ENCODE data around the gene CLSTN2. TPM values are rescaled to one million over a fixed set of nuclear protein-coding genes. Genes with fewer than 3 reads are reported as not detected.

CLSTN2 gene
- total RNA-seq, 2 donors from 2014 or later = 0.08 TPM; not detected in 1

- H3K4me3 Mint-ChIP-seq = no peak overlapping the region
- no peaks in the 10 kb centered on the region for H3K9me3 Mint-ChIP-seq
- ATAC-seq (replicated peaks) = no peak
- H3K36me3 Mint-ChIP-seq (ENCODE audit: low read depth) = no peaks in the 10 kb centered on the region
- peaks cover 8% of the 10 kb centered on the region for H3K27me3 Mint-ChIP-seq
- no peaks in the 10 kb centered on the region for H3K4me1 Mint-ChIP-seq
- H3K27ac Mint-ChIP-seq = no peak overlapping the region
These were observed 138.5 kb downstream of the CLSTN2 start for GRCh38 chr3:140073278-140074045.

- H3K36me3 Mint-ChIP-seq (ENCODE audit: low read depth) = no peaks in the 10 kb centered on the region
- ATAC-seq (replicated peaks) = no peak
- H3K27ac Mint-ChIP-seq = no peak overlapping the region
- H3K4me1 Mint-ChIP-seq = no peaks in the 10 kb centered on the region
- peaks cover 8% of the 10 kb centered on the region for H3K27me3 Mint-ChIP-seq
- no peak overlapping the region for H3K4me3 Mint-ChIP-seq
- no peaks in the 10 kb centered on the region for H3K9me3 Mint-ChIP-seq
These were observed 141.6 kb downstream of the CLSTN2 start for GRCh38 chr3:140076552-140076951.

- no peak overlapping the region for H3K4me3 Mint-ChIP-seq
- no peaks in the 10 kb centered on the region for H3K9me3 Mint-ChIP-seq
- H3K27me3 Mint-ChIP-seq = peaks cover 8% of the 10 kb centered on the region
- no peak for ATAC-seq (replicated peaks)
- H3K27ac Mint-ChIP-seq = no peak overlapping the region
- no peaks in the 10 kb centered on the region for H3K4me1 Mint-ChIP-seq
- no peaks in the 10 kb centered on the region for H3K36me3 Mint-ChIP-seq (ENCODE audit: low read depth)
These were observed 142.4 kb downstream of the CLSTN2 start for GRCh38 chr3:140077406-140077805.

GRCh38 chr3:140078343-140078742 is 143.4 kb downstream of the CLSTN2 start:
- Mint-ChIP-seq H3K4me3 (no peak overlapping the region), H3K9me3 (no peaks in the 10 kb centered on the region), H3K27ac (no peak overlapping the region), H3K36me3 (ENCODE audit: low read depth) (no peaks in the 10 kb centered on the region), H3K27me3 (peaks cover 8% of the 10 kb centered on the region), H3K4me1 (no peaks in the 10 kb centered on the region)
- no peak for ATAC-seq (replicated peaks)

- Mint-ChIP-seq H3K27ac (no peak overlapping the region), H3K4me1 (no peaks in the 10 kb centered on the region), H3K4me3 (no peak overlapping the region), H3K36me3 (ENCODE audit: low read depth) (no peaks in the 10 kb centered on the region), H3K27me3 (peaks cover 8% of the 10 kb centered on the region), H3K9me3 (no peaks in the 10 kb centered on the region)
- ATAC-seq (replicated peaks) = no peak
These were observed 144.0 kb downstream of the CLSTN2 start for GRCh38 chr3:140078940-140079339.

- Mint-ChIP-seq H3K9me3 (no peaks in the 10 kb centered on the region), H3K4me1 (no peaks in the 10 kb centered on the region), H3K27ac (no peak overlapping the region), H3K4me3 (no peak overlapping the region), H3K36me3 (ENCODE audit: low read depth) (no peaks in the 10 kb centered on the region), H3K27me3 (peaks cover 3% of the 10 kb centered on the region)
- ATAC-seq (replicated peaks) = no peak
These were observed 146.9 kb downstream of the CLSTN2 start for GRCh38 chr3:140081887-140082286.

- no peak for ATAC-seq (replicated peaks)
- Mint-ChIP-seq H3K4me1 (no peaks in the 10 kb centered on the region), H3K4me3 (no peak overlapping the region), H3K27me3 (no peaks in the 10 kb centered on the region), H3K36me3 (ENCODE audit: low read depth) (no peaks in the 10 kb centered on the region), H3K9me3 (no peaks in the 10 kb centered on the region), H3K27ac (no peak overlapping the region)
These were observed 150.0 kb downstream of the CLSTN2 start for GRCh38 chr3:140085001-140085400.

GRCh38 chr3:140086642-140087041 is 151.7 kb downstream of the CLSTN2 start:
- H3K36me3 Mint-ChIP-seq (ENCODE audit: low read depth) = no peaks in the 10 kb centered on the region
- H3K27ac Mint-ChIP-seq = no peak overlapping the region
- H3K4me1 Mint-ChIP-seq = no peaks in the 10 kb centered on the region
- H3K27me3 Mint-ChIP-seq = peaks cover 4% of the 10 kb centered on the region
- no peak overlapping the region for H3K4me3 Mint-ChIP-seq
- ATAC-seq (replicated peaks) = no peak
- H3K9me3 Mint-ChIP-seq = no peaks in the 10 kb centered on the region

- no peak overlapping the region for H3K27ac Mint-ChIP-seq
- no peak for ATAC-seq (replicated peaks)
- H3K36me3 Mint-ChIP-seq (ENCODE audit: low read depth) = no peaks in the 10 kb centered on the region
- H3K4me3 Mint-ChIP-seq = no peak overlapping the region
- peaks cover 4% of the 10 kb centered on the region for H3K27me3 Mint-ChIP-seq
- H3K9me3 Mint-ChIP-seq = no peaks in the 10 kb centered on the region
- H3K4me1 Mint-ChIP-seq = no peaks in the 10 kb centered on the region
These were observed 153.1 kb downstream of the CLSTN2 start for GRCh38 chr3:140088058-140088457.

GRCh38 chr3:140088513-140088912 is 153.5 kb downstream of the CLSTN2 start:
- Mint-ChIP-seq H3K4me3 (no peak overlapping the region), H3K27ac (no peak overlapping the region), H3K9me3 (no peaks in the 10 kb centered on the region), H3K27me3 (peaks cover 6% of the 10 kb centered on the region), H3K4me1 (no peaks in the 10 kb centered on the region), H3K36me3 (ENCODE audit: low read depth) (no peaks in the 10 kb centered on the region)
- no peak for ATAC-seq (replicated peaks)

GRCh38 chr3:140089403-140090072 is 154.6 kb downstream of the CLSTN2 start:
- no peaks in the 10 kb centered on the region for H3K9me3 Mint-ChIP-seq
- ATAC-seq (replicated peaks) = no peak
- peaks cover 7% of the 10 kb centered on the region for H3K27me3 Mint-ChIP-seq
- H3K36me3 Mint-ChIP-seq (ENCODE audit: low read depth) = no peaks in the 10 kb centered on the region
- no peak overlapping the region for H3K27ac Mint-ChIP-seq
- H3K4me3 Mint-ChIP-seq = no peak overlapping the region
- H3K4me1 Mint-ChIP-seq = no peaks in the 10 kb centered on the region

GRCh38 chr3:140091143-140091542 is 156.2 kb downstream of the CLSTN2 start:
- ATAC-seq (replicated peaks) = no peak
- no peak overlapping the region for H3K27ac Mint-ChIP-seq
- no peaks in the 10 kb centered on the region for H3K4me1 Mint-ChIP-seq
- no peak overlapping the region for H3K4me3 Mint-ChIP-seq
- H3K27me3 Mint-ChIP-seq = peaks cover 7% of the 10 kb centered on the region
- no peaks in the 10 kb centered on the region for H3K36me3 Mint-ChIP-seq (ENCODE audit: low read depth)
- H3K9me3 Mint-ChIP-seq = no peaks in the 10 kb centered on the region

GRCh38 chr3:140092848-140093536 is 158.0 kb downstream of the CLSTN2 start:
- no peak overlapping the region for H3K4me3 Mint-ChIP-seq
- no peaks in the 10 kb centered on the region for H3K9me3 Mint-ChIP-seq
- peaks cover 7% of the 10 kb centered on the region for H3K27me3 Mint-ChIP-seq
- no peaks in the 10 kb centered on the region for H3K4me1 Mint-ChIP-seq
- no peaks in the 10 kb centered on the region for H3K36me3 Mint-ChIP-seq (ENCODE audit: low read depth)
- no peak overlapping the region for H3K27ac Mint-ChIP-seq
- no peak for ATAC-seq (replicated peaks)

GRCh38 chr3:140093742-140094141 is 158.8 kb downstream of the CLSTN2 start:
- Mint-ChIP-seq H3K4me1 (no peaks in the 10 kb centered on the region), H3K27me3 (peaks cover 7% of the 10 kb centered on the region), H3K9me3 (no peaks in the 10 kb centered on the region), H3K36me3 (ENCODE audit: low read depth) (no peaks in the 10 kb centered on the region), H3K4me3 (no peak overlapping the region), H3K27ac (no peak overlapping the region)
- ATAC-seq (replicated peaks) = no peak

GRCh38 chr3:140094487-140094886 is 159.5 kb downstream of the CLSTN2 start:
- no peaks in the 10 kb centered on the region for H3K4me1 Mint-ChIP-seq
- no peak overlapping the region for H3K27ac Mint-ChIP-seq
- peaks cover 7% of the 10 kb centered on the region for H3K27me3 Mint-ChIP-seq
- no peaks in the 10 kb centered on the region for H3K9me3 Mint-ChIP-seq
- H3K36me3 Mint-ChIP-seq (ENCODE audit: low read depth) = no peaks in the 10 kb centered on the region
- H3K4me3 Mint-ChIP-seq = no peak overlapping the region
- ATAC-seq (replicated peaks) = no peak

Measured in activated T-helper 17 cell treated with anti-CD3 and anti-CD28 coated beads, Interleukin-2, amount 50 U/mL, for 72 hours (primary cell).